ENCODE data around the gene PLEKHG4B. TPM values are rescaled to one million over a fixed set of nuclear protein-coding genes. Genes with fewer than 3 reads are reported as not detected.

PLEKHG4B gene
- polyA plus RNA-seq, 5 donors, result 10.7 to 16.9 (median 15.4) TPM

DNA sequence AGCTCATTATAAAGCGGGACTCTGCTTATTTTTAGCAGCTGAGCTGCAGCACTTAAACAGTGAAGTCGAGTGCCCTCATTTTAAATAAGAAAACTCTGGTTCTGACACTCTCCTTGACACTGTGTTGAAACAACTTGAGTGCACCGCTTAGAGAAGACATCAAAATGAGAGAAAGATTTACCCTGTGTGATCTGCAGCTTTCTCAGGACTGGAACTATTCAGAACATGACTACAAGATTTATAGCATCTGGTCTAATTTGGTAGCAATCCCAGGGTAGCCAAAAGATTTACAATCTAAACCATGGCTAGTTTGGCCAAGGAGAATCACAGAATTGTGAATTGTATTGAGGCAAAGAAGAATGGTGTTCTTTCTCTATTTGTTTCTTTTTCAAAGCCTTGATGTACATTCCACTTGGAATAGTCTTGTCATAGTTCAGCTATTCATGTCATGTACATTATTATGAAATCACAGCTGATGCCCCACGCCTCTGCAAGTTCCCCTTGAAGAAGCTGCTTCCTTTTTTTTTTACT lies 38.7 kb downstream of the PLEKHG4B start:
- no peak for DNase-seq

DNA sequence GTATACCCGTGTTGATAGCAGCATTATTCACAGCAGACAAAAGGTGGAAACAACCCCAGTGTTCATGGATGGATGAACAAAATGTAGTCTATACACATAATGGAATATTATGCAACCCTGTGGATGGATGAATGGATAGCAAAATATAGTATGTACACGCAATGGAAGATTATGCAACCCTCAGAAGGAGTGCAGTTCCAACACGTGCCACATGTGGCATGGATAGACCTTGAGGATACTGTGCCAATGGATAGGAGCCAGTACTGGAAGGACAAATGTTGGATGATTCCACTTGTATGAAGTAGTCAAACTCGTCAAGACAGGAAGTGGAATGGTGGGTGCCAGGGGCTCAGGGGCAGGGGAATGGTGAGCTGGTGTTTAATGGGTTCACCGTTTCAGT lies 44.9 kb downstream of the PLEKHG4B start:
- DNase-seq, result no peak

DNA sequence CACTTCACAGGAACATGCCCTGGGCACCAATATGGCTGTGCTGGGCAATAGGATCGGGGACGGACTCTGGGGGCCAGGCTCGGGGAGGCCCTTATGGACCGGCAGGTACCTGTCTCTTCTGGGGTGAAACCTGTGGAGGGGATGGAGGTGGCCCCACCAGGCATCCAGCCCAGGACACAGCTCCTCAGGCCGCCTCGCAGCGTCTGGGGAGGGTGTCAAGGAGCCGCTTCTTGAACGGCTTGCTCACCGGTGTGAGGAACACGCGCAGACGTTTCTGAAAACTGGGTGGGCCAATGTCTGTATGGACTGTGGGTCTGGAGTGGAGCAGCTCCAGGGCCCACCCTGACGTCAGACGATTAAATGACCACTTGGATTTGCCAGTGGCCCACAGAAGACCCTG lies 45.8 kb downstream of the PLEKHG4B start:
- DNase-seq, result no peak

DNA sequence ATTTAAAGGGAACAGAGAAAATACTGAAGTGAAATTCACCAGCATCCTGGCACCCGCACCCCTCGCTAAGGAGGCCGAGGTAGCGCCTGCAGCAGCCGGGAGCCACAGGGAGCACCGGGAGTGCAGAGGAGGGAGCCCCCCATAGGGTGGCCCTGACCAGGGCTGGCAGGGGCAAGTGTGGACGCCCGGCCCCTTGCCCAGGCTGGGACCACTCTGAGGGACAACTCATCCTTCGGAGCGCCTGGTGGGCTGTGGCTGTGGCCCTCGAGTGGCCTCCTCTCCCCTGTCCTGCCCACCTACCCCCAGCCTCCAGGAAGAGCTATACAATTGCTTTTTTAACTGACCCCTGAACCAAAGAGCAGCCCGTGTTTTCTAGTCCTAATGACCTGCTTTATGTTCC lies 47.0 kb downstream of the PLEKHG4B start:
- DNase-seq, result no peak

DNA sequence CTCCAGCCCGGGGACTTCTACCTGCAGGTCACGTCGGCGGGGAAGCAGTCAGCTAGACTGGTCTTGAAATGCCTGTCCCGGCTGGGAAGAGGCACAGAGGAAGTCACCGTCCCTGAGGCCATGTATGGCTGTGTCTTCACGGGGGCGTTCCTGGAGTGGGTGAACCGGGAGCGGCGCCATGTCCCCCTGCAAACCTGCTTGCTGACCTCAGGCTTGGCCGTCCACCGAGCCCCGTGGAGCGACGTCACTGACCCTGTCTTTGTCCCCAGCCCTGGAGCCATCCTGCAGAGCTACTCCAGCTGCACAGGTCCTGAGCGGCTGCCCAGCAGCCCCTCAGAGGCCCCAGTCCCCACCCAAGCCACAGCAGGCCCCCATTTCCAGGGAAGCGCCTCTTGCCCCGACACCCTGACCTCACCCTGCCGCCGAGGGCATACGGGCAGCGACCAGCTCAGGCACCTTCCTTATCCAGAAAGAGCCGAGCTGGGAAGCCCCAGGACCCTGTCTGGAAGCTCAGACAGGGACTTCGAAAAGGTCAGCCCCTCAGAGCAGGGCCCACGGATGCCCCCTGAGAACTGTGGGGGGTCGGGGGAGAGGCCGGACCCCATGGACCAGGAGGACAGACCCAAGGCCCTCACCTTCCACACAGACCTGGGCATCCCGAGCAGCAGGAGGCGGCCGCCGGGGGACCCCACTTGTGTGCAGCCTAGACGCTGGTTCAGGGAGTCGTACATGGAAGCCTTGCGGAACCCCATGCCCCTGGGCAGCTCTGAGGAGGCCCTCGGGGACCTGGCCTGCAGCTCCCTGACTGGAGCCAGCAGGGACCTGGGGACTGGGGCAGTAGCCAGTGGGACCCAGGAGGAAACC lies 47.8 kb downstream of the PLEKHG4B start:
- no peak for DNase-seq

DNA sequence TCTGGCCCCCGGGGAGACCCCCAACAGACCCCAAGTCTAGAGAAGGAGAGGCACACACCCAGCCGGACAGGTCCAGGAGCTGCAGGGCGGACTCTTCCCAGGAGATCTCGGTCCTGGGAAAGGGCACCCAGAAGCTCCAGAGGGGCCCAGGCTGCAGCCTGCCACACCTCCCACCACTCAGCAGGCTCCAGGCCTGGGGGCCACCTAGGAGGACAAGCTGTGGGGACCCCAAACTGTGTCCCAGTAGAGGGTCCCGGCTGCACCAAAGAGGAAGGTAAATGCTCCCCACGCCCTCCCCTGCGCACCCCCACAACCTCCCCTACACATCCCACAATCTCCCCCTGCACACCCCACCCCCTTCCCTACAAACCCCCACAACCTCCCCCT lies 48.5 kb downstream of the PLEKHG4B start:
- DNase-seq, result no peak

DNA sequence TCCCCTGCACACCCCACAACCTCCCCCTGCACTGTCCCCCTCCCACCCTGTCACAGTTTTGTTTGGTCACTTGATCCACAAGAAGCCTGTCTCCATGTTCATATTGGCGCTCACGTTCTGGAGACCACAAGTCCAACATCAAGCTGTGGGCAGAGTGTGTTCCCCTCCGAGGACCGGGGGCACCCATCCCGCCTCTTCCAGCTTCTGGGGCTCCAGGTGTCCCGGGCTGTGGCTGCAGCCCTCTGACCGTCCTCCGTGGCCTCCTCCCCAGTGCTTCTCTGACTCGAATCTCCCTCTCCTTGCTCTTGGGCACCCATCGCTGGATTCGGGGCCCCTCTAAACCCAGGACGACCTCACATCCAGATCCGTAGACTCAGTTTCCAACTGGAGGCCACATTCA lies 49.2 kb downstream of the PLEKHG4B start:
- DNase-seq, result no peak

DNA sequence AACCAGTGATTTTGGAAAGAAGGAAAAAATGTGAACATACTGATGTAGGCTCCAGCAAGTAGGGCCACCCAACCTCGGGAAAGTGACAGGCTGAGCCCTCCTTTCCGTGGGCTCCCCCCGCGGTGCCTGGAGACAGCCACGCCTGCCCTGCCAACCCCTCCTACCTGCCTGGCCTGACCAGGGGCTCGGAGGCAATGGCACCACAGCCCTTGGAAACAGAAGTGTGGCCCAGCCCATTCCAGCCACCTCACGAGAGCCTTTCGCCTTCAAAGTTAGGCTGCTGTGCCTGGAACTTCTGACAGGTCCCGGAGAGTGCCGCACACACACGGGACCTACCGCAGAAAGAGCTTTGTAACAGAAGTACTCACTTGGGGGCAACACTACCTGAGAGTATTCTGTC lies 49.8 kb downstream of the PLEKHG4B start:
- DNase-seq, result no peak

DNA sequence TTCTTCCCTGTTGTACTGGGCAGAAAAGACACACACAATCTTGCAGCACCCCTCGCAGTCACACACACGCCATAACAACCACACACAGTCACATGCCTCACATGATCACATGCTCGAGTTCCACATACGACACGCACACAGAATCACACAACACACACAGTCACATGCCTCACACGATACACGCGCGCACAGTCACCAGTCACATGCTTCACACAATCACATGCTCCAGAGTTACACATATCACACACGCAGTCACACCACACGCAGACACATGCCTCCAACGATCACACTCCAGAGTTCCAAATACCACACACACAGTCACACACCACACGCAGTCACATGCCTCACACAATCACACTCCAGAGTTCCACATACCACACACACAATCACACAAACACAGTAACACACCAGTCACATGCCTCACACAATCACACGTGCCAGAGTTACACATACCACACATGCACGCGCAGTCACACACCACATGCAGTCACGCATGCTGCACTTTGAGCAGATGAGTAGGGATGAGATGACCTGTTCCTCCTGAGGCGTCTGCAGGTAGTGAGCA lies 50.4 kb downstream of the PLEKHG4B start:
- DNase-seq, result no peak

DNA sequence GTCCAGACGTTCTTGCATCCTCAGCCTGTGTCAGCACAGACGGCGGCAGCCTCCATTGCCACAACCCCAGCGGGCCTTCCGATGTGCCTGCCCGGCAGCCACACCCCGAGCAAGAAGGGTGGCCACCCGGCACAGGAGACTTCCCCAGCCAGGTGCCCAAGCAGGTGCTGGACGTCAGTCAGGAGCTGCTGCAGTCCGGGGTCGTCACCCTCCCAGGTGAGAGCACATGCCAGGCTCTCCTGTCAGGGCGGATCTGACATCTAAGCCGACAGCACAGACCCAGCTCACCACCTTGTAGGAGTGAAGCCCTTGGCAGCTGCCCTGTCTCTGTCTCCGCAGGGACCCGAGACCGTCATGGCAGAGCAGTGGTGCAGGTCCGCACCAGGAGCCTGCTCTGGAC lies 51.1 kb downstream of the PLEKHG4B start:
- no peak for DNase-seq

DNA sequence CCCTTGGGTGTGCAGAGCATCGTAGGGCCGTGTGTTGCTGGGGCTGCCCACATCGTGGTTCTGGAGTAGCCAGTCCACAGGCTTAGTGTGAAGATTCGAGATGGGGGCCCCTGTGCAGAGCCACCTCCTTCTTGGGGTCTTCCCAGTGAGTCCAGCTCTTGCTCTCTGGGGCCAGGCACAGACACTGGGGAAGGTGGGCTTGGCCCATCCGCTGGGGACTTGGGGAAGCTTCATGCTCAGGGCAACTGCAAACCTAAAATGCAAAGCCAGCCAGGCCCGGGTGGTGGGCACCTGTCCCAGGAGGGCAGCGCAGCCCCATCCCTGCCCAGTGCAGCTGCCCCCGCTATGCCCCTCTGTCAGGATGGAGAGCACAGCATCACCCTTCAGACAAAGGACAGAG lies 53.0 kb downstream of the PLEKHG4B start:
- DNase-seq, result no peak

DNA sequence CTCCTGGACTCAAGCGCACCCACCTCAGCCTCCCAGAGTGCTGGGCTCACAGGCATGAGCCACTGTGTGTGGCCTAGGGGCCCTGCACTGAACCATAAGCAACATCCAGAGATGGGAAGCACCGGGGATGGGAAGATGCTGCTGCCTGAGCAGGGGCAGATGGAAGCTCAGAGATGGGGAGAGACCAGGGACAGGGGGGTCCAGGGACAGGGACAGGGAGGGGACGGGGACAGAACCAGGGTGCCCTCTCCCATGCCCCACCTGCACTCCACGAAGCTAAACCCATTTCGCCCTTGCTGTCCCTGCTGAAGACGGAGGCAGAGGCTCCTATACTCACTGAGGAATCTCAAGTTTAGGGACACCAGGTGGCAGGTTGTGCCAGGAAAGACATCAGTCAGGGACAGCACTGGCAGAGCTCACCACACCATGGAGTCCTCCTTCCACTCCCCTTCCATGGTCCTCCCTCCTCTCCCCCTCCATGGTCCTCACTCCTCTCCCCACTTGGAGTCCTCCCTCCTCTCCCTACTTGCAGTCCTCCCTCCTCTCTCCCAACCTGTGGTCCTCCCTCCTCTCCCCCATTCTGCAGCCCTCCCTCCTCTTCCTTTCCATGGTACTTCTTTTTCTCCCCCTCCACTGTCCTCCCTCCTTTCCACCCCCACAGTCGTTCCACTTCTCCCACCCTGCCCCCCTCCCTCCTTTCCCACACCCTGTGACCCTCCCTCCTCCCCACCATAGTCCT lies 53.8 kb downstream of the PLEKHG4B start:
- DNase-seq, result no peak

DNA sequence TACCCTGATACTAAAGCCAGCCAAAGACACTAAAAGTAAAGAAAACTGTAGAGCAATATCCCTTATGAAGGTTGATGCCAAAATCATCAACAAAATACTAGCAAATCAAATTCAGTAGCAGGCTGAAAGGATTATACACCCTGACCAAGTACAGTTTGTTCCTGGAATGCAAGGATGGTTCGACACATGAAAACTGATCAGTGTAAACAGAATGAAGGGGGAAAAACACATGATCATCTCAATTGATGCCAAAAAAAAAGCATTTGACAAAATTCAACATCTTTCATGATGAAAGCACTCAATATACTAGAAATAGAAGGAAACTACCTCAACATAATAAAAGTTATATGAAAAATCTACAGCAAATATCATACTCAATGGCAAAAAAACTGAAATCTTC lies 55.8 kb downstream of the PLEKHG4B start:
- DNase-seq, result no peak

DNA sequence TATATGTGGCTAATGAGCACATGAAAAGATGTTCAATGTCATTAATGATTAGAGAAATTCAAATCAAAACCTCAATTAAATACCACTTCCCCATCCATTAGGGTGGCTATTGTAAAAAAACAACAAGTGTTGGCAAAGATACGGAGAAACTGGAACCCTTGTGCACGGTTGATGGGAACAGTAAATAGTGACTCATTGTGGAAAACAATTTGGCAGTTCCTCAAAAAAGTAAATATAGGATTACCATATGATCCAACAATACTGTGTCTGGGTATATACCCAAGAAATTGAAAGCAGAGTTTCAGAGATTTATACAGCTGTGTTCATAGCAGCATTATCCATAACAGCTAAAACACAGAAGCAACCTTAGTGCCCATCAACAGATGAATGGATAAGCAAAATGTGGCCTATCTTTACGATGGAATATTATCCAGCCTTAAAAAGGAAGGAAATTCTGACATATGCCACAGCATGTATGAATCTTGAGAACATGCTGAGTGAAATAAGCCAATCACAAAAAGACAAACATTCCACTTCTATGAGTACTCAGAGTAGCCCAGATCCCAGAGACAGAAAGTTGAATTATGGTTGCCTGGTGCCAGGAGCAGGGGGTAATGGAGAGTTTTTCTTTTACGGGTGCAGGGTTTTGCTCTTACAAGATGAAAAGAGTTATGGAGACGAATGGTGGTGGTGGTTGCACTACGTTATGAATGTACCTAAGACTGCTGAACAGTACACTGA lies 57.9 kb downstream of the PLEKHG4B start:
- no peak for DNase-seq

DNA sequence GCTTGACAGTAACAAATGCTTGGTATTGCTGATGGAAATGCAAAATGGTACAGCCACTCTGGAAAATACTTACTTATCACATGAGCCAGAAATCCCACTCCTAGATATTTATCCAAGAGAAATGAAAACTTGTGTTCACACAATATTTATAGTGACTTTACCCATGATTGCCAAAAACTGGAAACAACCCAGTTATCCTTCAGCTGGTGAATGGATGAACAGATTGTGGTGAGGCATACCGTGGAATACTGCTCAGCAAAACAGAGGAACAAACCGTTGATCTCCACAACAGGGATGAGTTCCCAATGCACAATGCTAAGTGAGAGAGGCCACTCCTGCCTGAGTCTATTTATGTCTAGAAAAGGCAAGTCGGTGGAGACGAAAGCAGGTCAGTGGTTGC lies 58.8 kb downstream of the PLEKHG4B start:
- DNase-seq, result no peak

DNA sequence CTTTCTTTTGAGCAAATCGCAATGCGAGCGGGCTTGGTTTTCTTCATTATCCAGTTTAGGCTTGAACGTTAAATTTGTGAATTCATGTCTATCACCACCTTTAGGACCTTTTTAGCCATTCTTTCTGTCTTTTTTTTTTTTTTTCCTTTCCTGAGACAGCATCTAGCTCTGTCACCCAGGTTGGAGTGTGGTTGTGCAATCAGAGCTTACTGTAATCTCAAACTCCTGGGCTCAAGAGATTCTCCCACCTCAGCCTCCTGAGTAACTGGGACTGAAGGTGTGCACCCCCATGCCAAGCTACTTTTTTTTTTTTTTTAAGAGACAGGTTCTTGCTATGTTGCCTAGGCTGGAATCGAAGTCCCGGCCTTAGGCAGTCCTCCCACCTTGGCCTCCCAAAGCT lies 60.1 kb downstream of the PLEKHG4B start:
- DNase-seq, result no peak

DNA sequence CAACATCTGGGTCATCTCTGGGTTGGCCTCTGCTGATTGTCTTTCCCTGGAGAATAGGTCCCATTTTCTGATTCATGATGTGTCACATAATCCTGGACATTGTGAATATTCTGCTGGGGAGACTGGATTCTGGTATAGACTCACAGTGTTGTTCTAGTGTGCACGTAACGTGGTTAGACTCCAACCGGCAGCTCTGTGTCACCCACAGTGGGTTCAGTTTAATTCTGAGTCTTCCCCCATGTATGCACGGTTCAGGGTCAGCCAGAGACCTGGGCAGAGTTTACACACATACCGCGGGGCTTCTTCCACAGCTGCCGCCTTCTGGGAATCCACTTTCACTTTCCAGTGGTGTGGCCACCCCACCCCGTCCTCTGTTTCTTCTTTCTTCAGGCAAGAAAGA lies 61.3 kb downstream of the PLEKHG4B start:
- no peak for DNase-seq

DNA sequence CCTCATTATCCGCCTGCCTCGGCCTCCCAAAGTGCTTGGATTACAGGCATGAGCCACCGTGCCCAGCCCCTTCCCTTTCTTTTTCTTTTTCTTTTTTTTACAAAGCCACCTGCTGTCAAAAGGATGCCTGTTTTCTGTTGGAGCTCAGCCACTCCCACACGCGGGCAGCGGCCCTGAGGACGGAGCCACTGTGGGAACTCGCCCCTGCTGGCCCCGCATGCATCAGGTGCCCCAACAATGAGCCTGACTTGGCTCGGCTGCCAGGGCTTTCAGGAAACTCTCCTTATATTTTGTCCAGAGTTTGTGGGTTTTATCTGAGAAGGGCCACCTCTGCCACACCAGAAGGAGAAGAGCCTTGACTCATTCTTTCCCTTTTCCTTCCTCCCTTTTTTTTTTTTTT lies 62.3 kb downstream of the PLEKHG4B start:
- DNase-seq, result no peak

DNA sequence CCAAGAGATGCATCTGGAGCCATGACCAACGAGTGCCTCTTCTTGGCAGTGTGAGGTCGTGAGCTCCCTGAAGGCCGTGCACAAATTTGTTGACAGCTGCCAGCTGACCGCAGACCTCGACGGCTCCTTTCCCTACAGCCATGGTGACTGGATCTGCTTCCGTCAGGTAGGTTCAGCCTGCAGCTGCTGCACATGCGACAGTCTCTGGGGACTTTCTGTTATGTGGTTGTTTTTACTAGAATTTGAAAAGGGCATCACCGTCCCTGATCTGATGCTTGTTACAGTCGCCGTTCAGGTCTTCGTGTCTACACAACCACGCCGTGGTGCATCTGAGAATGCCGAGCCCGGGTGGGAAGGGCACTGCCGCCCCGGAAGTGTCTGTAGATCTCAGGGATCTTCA lies 62.9 kb downstream of the PLEKHG4B start:
- no peak for DNase-seq

DNA sequence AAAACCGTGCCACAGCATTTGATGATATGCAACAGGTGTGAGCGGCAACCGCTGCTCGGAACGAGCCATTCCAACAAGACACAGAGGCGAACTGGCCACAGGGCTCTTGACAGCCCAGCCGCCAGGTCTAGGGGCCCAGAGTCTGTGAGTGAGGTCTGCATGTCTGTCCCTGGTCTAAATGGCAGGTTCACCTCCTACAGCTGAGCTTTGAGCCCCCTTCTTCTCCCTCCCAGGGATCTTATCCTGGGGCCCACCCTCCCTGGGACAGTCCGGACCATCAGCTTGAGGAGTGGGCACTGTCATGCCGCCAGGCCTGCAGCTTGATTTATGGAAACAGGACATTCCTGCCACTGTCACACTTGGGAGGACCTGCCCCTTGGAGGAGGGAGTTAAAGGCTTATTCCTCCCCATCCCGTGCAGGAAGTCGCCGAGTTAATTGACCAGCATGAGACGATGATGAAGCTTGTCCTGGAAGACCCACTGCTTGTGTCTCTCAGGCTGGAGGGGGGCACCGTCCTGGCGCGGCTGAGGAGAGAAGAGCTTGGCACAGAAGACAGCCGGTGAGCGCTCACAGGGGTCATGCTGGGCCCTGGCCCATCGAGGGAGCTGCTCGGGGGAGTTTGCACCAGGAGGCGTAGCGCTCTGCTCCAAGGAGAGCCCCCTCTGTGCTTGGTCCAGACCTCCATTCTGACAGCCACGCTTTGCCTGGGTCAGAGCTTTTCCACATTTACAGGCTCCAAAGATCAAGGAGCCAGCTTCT lies 63.9 kb downstream of the PLEKHG4B start:
- DNase-seq, result no peak

DNA sequence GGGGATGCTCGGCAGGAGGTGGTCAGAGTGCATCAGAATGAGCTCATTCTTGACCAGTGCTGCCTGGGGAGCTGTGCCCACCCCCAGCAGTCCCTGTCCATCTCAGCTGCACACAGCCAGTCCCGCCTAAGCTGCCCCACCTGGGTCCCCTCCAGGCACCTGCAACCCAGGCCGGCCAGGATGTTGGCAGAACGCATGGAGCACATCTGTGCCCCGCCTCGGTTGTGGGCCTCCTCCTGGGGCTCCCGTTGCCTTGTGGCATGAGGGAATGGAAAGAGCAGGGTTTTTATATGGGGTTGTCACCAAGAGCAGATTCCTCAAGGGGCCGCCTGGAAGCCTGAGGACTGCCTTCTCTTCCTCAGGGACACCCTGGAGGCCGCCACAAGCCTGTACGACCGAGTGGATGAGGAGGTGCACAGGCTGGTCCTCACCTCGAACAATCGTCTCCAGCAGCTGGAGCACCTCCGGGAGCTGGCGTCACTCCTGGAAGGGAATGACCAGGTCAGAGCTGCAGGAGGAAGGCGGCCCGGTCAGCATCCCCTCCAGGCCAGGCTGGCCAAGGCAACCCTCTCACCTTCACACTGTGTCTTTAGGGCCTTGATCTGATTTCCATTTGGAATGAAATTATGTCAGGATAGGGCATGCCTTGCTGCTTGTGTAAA lies 64.6 kb downstream of the PLEKHG4B start:
- no peak for DNase-seq
